CD4-positive, alpha-beta T cell treated with Interleukin-15 for 1 hour (primary cell): ENCODE data around the gene ZNF358.
A peak's percentile ranks its signal among the peaks of the same experiment; 100 is the strongest.

Experiments
- DNase-seq: peaks from one replicate; pipeline ENCODE4 v3.0.0-alpha.2; 2020

ZNF358 gene

DNA sequence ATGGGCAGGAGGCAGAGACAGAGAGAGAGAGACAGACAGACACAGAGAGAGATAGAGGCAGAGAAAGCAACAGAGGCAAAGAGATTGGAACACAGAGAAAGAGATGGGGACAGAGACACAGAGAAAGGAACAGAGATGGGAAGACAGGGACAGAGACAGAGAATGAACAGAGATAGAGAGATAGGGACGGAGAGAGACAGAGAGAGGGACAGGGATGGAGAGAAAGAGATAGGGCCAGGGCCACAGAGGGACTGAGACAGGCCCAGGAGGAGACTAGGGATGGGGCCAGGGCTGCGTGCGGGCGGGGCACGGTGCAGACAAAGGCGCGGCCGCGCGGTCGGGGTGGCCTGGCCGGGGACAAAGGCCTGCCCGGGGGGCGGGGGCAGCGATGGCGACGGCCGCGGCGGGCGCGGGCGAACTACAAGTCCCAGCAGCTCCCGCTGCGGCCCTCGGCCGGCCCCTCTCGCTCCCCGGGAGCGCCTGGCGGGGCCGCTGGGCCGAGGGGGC, at the start of gene ZNF358:
Gene ZNF358, plus strand, starts transcription at position 459 of the 507 bp plus-strand sequence. CDS start 3,140 bp downstream, outside the sequence.
- peak; percentile 40 for DNase-seq

DNA sequence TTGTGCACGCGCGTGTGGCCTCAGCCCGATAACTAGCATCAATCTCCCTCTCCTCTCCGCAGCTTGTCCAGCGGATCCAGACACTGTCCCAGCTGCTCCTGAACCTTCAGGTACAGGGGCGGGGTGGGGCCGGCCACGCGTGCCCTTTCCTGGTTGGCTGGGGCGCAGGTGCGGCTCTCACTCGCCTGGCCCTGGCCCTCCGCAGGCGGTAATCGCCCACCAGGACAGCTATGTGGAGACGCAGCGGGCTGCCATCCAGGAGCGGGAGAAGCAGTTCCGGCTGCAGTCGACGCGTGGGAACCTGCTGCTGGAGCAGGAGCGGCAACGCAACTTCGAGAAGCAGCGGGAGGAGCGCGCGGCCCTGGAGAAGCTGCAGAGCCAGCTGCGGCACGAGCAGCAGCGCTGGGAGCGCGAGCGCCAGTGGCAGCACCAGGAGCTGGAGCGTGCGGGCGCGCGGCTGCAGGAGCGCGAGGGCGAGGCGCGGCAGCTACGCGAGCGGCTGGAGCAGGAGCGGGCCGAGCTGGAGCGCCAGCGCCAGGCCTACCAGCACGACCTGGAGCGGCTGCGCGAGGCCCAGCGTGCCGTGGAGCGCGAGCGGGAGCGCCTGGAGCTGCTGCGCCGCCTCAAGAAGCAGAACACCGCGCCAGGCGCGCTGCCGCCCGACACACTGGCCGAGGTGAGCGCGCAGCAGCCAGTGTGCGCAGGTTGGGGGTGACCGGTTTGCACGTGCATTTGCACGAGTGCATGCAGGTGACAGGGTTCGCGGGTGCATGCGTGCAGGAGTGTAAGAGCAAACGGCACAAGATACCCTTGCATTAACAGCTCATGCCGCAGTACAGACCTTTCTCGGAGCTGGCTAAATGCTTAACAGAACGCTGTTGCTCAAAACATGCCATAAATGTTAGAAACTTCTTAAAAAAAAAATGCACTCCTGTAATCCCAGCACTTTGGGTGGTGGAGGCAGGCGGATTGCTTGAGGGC, 48.6 kb upstream of the ZNF358 start:
- DNase-seq = no peak

DNA sequence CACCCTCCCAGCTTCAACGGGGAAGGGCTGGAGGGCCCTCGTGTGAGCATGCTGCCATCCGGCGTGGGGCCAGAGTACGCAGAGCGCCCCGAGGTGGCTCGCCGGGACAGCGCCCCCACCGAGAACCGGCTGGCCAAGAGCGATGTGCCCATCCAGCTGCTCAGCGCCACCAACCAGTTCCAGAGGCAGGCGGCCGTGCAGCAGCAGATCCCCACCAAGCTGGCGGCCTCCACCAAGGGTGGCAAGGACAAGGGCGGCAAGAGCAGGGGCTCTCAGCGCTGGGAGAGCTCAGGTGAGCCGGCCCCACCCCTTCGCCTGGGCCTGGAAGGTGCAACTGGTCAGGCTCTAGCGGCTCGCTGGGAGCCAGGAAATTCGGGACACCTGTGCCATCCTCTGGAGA, 47.1 kb upstream of the ZNF358 start:
- DNase-seq = no peak

DNA sequence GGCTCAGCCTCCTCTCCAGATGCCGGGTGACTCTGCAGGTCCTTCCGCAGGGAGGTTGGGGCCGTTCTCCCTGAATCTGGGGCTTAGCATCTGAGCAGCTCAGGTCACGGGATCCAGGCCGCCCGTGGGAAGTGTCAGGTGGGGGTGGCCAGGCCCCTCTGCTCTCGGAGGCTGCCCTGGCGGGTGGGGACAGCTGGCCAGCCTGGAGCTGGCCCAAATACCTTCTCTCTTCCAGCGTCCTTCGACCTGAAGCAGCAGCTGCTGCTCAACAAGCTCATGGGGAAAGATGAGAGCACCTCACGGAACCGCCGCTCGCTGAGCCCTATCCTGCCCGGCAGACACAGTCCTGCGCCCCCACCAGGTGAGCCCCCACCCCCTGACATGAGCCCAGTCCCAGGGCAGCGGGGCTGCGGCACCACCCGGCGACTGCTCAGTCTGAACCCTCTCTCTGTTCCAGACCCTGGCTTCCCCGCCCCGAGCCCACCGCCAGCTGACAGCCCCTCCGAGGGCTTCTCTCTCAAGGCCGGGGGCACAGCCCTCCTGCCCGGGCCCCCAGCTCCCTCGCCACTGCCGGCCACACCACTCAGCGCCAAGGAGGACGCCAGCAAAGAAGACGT, 46.1 kb upstream of the ZNF358 start:
- no peak for DNase-seq

DNA sequence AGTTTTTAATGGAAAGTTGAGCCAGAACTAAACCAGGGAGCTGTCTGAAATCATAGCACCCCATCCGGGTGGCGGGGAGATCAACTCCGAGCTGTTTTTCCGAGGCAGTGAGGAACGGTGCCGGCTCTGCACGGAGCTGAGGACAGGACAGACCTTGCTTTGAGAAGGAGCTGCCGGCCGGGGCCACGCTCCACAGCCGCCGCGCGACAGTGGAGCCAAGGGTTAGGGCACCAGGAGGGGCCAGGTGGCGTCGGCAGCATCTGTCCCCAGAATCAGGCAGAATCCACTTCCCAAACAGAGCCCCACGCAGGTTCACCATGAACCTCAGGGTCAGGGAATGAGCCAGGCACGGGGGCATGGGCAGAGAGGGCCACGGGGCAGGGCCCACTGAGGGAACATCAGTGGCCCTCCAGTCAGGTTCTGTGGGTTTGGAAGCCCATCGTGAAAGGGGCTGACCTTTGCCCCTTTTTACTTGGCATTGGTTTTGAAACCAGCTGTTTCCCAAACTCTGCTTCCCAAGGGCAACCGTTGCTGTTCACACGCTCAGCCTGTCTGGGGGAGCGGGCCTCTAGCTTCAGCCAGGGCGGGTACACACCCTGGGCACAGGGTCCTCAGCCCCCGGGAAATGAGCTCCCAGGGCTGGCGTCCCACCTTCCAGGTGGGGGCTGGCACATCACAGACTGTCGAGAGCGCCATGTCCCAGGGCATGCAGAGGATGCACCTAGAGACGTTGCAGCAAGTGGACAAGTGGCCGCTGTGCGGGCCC, 45.2 kb upstream of the ZNF358 start:
- DNase-seq = no peak

DNA sequence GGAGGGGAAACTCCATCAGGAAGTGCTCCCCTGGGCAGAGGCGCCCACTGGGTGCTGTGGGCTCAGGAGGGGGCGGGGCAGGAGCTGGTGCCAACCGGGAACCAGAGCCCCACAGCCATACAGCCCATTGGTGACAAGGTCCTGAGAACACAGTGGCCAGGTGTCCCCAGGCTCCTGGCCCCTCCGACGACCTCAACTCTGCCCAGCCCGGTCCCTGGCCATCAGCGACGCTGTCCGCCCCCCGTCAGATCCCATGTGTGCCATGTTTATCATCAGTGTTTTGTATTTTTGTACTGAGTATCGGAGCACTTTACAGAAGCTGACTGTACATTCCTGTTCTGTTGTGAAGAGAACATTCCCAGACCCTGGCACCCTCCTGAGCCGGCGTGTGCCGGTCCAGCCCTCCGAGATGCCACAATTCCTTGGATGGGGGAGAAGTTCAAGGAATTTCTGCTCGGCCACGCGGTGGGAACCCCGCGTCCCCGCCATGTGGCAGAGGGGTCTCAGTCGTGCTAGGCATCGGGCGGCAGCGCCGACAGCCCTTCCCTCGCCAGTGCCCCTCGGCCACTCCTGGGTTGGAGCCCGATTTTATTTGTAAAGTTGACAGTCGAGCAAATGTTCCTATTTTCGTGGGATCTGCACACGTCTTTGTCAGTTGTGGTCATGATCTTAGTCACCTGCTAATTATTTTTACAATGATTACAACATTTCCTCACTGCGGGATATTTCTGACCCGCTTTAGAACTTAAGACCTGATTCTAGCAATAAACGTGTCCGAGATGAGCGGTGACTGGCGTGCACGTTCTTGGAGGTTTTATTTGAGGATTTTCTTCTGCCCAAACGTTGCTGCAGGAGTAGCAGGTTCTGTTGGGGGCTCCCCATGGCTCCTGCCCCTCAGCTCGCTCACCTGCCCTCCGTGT, 43.9 kb upstream of the ZNF358 start:
- no peak for DNase-seq

DNA sequence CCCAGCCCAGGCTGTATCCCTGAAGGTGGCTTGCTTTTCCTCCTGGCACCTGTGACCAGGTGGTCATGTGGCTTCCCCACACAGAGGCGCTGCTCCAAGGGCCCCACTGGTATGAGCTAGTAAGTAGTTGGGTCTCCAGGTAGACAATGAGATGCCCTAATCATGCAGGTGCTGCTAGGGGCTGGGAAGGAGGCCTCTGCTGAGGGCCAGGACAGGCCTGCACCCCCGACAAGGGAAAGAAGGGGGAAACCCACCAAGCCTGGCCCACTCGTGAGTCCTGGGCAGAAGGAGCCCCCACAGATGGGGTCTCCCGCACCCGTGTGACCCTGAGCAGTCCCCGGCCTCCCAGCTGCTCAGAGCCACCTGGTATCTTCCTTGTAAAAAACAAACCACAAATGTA, 40.2 kb upstream of the ZNF358 start:
- DNase-seq = no peak

DNA sequence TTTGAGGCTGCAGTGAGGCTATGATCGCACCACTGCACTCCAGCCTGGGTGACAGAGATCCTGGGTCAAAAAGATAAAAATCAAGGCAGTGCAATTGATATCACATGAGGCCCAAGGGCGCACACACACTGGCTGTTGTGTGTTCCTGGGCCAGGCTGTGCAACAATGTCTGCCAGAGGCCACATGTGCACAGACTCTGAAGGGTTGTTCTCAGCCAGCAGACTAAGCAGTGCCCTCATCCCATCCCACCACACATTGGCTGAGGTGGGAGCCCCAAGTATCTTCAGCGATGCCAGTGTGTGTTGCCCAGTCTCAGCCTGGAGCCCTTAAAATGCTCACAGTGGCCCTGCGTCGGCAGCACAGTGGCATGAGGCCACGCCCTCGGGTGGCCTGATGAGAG, 39.7 kb upstream of the ZNF358 start:
- DNase-seq = no peak

DNA sequence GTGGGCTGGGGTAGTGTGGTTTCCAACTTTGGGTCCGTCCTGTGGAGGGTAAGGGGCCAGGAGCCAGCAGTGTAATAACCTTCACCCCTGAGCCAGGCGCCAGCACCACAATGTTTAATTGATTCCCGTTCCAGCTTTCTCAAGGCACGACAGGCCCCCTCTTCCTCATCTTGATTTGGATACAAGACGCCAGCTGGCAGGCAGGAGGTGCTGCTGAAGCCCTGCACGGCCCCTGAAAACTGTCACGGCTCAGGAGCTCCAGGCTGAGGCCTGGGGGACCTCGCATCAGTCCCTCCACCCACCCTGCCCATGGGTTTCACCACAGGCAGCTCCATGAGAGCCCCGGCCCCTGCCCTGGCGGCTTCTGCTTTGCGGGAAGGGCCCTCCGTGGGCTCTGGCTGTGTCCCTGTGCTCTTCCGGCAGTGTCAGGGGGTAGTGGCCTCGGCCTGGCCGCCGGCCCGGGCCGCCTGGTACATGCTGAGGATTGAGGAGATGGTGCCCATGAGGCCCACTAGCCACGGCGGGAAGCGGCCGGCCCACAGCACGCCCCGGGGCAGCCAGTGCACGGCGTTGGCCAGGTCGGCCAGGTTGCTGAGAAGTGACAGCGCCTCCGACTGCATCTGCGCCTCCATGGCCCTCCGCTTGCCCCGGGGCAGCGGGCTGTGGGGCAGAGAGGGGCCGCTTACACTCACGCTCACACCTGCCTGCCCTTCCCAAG, 39.0 kb upstream of the ZNF358 start:
- no peak for DNase-seq

DNA sequence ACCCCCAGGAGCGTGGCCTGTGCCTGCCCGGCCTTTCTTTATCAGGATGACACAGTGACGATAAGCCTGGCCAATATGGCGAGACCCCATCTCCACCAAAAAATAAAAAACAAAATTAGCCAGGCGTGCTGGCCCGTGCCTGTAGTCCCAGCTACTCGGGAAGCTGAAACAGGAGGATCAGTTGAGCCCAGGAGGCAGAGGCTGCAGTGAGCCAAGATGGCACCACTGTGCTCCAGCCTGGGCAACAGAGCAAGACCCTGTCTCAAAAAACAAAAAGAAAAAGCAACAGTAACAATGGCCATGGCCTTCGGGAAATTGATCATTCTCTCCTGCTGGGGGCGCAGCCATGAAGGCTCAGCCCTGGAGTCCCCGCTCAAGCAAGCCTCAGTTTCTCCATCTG, 38.1 kb upstream of the ZNF358 start:
- DNase-seq = no peak

DNA sequence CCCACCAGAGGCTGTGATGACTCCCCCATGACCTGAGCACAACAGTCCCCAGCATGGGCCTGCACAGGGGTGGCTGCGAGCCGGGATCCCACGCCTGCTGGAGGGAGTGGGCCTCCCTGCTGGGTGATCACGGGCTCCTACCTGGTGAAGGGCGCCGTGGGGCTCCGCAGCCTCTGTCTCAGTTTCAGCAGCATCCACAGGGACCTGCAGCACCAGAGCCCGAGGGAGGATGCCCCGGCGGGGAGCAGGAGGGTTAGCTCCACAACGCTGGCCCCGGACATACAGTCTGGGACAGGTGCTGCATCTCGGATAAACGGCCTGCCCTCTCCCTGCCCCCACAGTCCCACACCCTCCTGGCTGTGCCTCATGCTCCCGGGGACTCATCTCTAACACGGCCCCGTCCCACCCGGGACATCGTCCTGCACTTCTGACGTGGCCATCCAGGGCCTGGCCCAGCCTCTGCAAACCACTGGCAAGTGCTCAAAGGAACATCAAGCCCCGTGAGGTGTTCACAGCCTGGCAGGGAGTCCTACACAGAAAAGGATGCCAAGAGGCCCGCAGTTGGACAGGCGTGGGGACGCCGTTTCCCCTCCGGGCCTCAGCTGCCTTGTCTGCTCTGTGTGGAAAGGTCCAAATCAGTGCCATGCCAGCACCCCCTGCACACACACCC, 37.6 kb upstream of the ZNF358 start:
- no peak for DNase-seq

DNA sequence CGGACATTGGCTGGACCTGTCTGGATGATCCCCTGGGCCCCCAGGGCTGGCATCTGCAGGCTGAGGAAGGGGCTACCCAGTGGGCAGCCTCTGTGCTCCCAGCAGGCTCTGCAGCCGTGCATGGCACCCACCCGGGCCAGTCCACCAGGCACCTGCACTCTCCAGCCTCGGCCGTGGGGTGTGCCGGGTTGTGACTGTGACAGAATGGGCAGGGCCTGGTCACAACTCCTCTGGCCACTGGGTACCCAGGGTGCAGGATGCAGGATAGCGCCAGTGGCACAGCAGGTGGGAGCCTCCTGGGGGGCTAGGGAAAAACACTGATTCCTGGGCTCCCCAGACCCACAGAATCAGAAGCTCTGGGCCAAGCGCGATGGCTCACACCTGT, 37.1 kb upstream of the ZNF358 start:
- DNase-seq = no peak

DNA sequence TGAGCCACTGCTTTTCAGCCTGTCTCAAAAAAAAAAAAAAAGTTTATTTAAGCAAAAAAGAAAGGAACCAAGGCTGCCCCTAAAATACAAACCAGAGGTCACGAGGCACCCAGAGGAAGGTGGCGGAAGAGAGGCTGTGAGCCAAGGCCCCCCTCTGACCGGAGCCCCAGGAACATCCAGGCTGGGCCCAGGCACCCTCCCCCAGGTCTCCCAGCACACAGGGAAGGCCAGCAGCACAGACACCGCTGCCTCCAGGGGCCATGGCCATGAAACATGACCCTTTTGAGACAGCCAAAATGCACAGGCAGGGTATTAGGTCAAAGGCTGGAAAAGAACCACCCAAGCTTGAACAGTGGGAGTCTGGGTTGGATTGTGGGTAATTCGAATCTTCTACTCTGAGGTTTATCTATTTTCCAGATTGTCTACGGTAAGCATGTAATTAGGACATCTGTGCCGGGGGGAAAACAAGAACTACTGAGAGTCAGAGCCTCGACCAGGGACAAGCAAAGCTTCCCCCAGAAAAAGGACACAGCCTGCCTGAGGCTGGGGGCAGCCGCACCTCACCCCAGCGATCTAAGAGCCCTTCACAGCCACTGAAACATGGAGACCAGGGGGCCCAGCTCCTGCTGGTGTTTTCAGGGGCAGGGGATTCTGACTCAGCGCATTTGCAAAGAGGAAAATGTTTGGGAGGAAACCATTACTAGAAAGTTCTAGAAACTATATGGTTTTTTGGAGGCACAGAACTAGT, 35.5 kb upstream of the ZNF358 start:
- no peak for DNase-seq

DNA sequence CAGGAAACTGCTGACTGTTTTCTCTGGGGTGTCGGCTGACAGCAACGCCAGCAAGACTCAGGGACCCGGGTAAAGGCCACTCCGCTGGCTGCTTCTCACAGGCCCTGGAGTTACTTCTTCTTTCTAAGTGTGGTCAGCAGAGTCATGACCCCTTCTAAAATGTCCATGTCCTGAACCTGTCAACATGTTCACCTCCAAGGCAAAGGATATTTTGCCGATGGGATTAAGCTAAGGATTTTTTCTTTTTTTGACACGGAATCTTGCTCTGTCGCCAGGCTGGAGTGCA, 35.0 kb upstream of the ZNF358 start:
- DNase-seq = no peak

DNA sequence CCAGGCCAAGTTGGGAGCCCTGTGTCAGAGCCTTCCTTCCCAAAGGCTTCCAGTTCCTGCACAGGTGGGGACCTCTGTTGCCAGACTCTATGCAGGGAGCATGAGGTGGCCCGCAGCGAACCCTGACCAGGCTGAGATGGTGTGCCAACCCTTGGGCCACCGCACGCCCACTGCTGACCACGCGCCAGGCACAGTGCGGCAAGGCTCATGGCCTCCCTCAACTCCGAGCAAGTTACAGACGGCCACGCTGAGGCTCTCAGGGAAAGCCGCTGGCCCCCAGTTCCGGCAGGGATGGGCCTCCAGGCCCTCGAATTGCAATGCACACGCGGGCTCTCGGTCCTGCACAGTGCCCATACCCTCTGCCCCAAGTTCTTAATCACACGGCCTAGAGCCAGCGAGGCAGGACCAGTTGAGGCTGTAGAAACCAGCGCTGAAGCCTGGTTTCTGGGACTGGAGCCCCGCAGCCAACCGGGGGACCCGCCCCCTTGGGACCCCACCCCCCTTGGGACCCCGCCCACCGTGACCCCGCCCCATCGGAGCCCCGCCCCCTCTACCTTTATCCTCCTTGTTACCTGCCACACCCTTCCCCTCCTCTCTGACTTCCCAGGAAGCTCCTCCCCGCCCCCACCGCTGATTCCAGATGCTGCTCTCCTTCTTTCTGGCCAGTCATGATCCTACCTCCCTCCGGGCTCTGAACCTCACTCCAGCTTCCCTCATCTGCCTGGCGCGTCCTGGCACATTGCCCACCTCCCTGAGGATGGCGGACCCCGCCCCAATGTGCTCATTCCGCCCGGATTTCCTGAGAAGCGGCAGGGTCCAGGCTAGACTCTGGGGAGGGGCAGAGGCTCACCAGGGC, 33.1 kb upstream of the ZNF358 start:
- no peak for DNase-seq

DNA sequence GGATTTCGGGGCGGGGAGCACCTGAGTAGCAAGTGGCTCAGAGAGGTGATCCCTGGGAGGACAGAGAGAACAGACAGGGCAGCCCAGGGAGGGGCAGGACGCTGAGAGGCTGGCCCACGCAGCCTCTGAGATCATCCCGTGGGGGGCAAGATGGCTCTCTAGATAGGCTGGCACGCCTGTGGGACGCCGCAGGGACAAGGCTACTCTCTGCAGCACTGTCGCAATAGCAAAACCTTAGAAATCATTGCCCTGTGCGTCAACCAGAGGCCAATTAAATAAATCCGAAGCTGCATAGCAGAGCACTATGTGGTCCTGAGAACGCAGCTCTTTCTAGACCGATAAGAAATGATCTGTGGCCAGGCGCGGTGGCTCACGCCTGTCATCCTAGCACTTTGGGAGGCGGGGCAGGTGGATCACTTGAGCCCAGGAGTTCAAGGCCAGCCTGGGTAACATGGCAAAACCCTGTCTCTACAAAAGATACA, 32.1 kb upstream of the ZNF358 start:
- DNase-seq = peak; percentile 27

DNA sequence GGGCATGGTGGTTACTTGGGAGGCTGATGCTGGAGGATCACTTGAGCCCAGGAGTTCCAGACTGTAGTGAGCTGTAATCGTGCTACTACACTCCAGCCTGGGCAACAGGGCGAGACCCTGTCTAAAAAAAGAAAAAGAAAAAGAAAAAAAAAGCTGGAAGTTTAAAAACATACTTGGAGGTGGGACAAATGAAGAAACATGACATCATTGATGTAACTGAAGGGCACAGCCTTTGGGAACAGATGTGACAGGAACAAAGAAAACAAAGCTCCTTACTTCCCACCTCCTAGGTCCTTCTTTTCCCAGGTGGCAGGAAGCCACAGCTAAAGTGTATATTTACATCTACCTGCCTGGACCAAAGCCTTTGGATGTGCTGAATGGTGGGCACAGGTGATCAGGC, 29.0 kb upstream of the ZNF358 start:
- DNase-seq = no peak

DNA sequence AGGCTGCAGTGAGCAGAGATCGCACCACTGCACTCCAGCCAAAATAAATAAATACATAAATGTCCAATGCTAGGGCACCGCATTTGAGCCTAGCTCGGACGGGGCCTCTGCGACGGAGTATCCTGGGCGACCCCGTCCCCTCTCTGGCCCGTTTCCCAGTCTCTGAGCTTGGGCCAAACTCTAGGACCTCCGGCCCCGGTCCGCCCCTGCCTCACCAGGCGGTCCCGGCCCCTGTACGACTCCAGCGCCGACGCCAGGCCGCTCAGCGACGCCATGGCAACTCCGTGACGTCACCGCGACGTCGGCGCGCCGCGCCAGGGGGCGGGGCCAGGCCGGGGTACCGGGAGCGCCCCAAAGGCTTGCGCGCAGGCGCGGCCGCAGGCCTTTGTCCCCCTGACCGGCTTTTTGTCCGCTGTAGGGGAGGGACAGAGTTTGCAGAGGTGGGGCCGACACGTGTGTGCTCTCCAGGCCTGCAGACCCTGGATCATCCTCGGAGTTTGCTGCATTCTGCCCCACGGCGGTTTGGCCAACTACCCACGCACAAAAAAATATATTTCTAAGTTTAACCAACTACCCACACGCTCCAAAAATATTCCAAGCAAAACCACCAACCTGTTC, 27.1 kb upstream of the ZNF358 start, which contains the start of gene PEX11G:
Gene PEX11G, minus strand, starts transcription at position 300 of the 618 bp plus-strand sequence. Its CDS starts 25 bp downstream, at position 275.
- DNase-seq = peak; percentile 90

DNA sequence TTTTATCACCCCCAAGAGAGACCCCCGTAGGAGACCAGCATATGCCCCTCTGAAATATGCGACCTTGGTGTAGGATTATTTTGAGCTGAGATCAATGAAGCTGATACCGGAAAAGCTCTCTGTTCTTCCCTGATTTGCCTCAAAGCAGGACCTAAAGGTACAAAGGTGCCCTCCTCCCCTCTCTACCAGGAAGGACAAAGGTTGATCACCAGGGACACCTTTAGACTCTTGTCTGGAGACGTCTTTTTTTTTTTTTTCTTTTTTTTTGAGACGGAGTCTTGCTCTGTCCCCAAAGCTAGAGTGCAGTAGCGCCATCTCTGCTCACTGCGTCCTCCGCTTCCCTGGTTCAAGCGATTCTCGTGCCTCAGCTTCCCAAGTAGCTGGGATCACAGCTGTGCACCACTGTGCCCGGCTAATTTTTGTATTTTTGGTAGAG, 26.3 kb upstream of the ZNF358 start:
- no peak for DNase-seq
